ENCODE measurements around the gene ABCC10.

ABCC10 gene

GRCh38 chr6:43450699-43451131 lies 23.4 kb downstream of the ABCC10 start:
- Histone ChIP-seq H3K4me2 (ENCODE audit: low read length) (no peak overlapping the region), H2AK5ac (ENCODE audit: low read length) (no peak overlapping the region), H3K23ac (ENCODE audit: low read length) (no peak overlapping the region), H3K27me3 (ENCODE audit: insufficient read depth, low read length, poor library complexity) (no peaks in the 10 kb centered on the region), H3K36me3 (ENCODE audit: control insufficient read depth, insufficient read depth, low read length) (no peaks in the 10 kb centered on the region), H3K27ac (ENCODE audit: low read depth, low read length) (no peak overlapping the region), H2BK5ac (ENCODE audit: low read length) (no peak overlapping the region), H3K56ac (ENCODE audit: low read length) (no peak overlapping the region), H3K79me2 (ENCODE audit: control insufficient read depth, insufficient read depth, low read length) (no peaks in the 10 kb centered on the region), H2BK15ac (replicated peaks; ENCODE audit: low read depth) (no peak overlapping the region), H3K9ac (ENCODE audit: low read length) (no peak overlapping the region), H3K18ac (ENCODE audit: low read length) (no peak overlapping the region), H3K4me1 (ENCODE audit: control insufficient read depth, low read depth, low read length) (no peaks in the 10 kb centered on the region), H3K79me1 (ENCODE audit: low read length) (no peaks in the 10 kb centered on the region), H3K4me3 (ENCODE audit: low read length) (no peak overlapping the region), H4K8ac (ENCODE audit: low read depth, low read length) (no peak overlapping the region), H4K5ac (ENCODE audit: low read length) (no peak overlapping the region), H2BK120ac (ENCODE audit: low read depth, low read length) (no peak overlapping the region), H3K4ac (ENCODE audit: low read depth, low read length) (no peak overlapping the region)
- WGBS (ENCODE audit: extremely low coverage, insufficient coverage, low lambda C conversion rate) = no CpG with 5 or more reads among the region's 13 CpGs
- DNase-seq = no peak

GRCh38 chr6:43451348-43451747 lies 24.0 kb downstream of the ABCC10 start:
- Histone ChIP-seq H2BK15ac (replicated peaks; ENCODE audit: low read depth) (no peak overlapping the region), H3K79me1 (ENCODE audit: low read length) (no peaks in the 10 kb centered on the region), H2AK5ac (ENCODE audit: low read length) (no peak overlapping the region), H3K4me1 (ENCODE audit: control insufficient read depth, low read depth, low read length) (no peaks in the 10 kb centered on the region), H3K56ac (ENCODE audit: low read length) (no peak overlapping the region), H3K9ac (ENCODE audit: low read length) (no peak overlapping the region), H4K5ac (ENCODE audit: low read length) (no peak overlapping the region), H4K8ac (ENCODE audit: low read depth, low read length) (no peak overlapping the region), H3K27ac (ENCODE audit: low read depth, low read length) (no peak overlapping the region), H3K4me3 (ENCODE audit: low read length) (no peak overlapping the region), H2BK120ac (ENCODE audit: low read depth, low read length) (no peak overlapping the region), H2BK5ac (ENCODE audit: low read length) (no peak overlapping the region), H3K36me3 (ENCODE audit: control insufficient read depth, insufficient read depth, low read length) (no peaks in the 10 kb centered on the region), H3K79me2 (ENCODE audit: control insufficient read depth, insufficient read depth, low read length) (no peaks in the 10 kb centered on the region), H3K27me3 (ENCODE audit: insufficient read depth, low read length, poor library complexity) (peaks cover 2% of the 10 kb centered on the region), H3K4me2 (ENCODE audit: low read length) (no peak overlapping the region), H3K18ac (ENCODE audit: low read length) (no peak overlapping the region), H3K23ac (ENCODE audit: low read length) (no peak overlapping the region), H3K4ac (ENCODE audit: low read depth, low read length) (no peak overlapping the region)
- no CpG with 5 or more reads among the region's 4 CpGs for WGBS (ENCODE audit: extremely low coverage, insufficient coverage, low lambda C conversion rate)
- no peak for DNase-seq

- Histone ChIP-seq H2BK120ac (ENCODE audit: low read depth, low read length) (no peak overlapping the region), H3K4me2 (ENCODE audit: low read length) (no peak overlapping the region), H4K8ac (ENCODE audit: low read depth, low read length) (no peak overlapping the region), H2BK15ac (replicated peaks; ENCODE audit: low read depth) (no peak overlapping the region), H2AK5ac (ENCODE audit: low read length) (no peak overlapping the region), H2BK5ac (ENCODE audit: low read length) (no peak overlapping the region), H3K4me3 (ENCODE audit: low read length) (no peak overlapping the region), H3K27ac (ENCODE audit: low read depth, low read length) (no peak overlapping the region), H3K27me3 (ENCODE audit: insufficient read depth, low read length, poor library complexity) (peaks cover 6% of the 10 kb centered on the region), H3K56ac (ENCODE audit: low read length) (no peak overlapping the region), H3K18ac (ENCODE audit: low read length) (no peak overlapping the region), H3K9ac (ENCODE audit: low read length) (no peak overlapping the region), H4K5ac (ENCODE audit: low read length) (no peak overlapping the region), H3K4ac (ENCODE audit: low read depth, low read length) (no peak overlapping the region), H3K4me1 (ENCODE audit: control insufficient read depth, low read depth, low read length) (no peaks in the 10 kb centered on the region), H3K36me3 (ENCODE audit: control insufficient read depth, insufficient read depth, low read length) (no peaks in the 10 kb centered on the region), H3K79me1 (ENCODE audit: low read length) (no peaks in the 10 kb centered on the region), H3K23ac (ENCODE audit: low read length) (no peak overlapping the region), H3K79me2 (ENCODE audit: control insufficient read depth, insufficient read depth, low read length) (no peaks in the 10 kb centered on the region)
- no peak for DNase-seq
- WGBS (ENCODE audit: extremely low coverage, insufficient coverage, low lambda C conversion rate) = no CpG with 5 or more reads among the region's 8 CpGs
These were observed 24.6 kb downstream of the ABCC10 start for GRCh38 chr6:43451939-43452338.

GRCh38 chr6:43452896-43453295 lies 25.6 kb downstream of the ABCC10 start:
- no peak overlapping the region for H4K8ac ChIP-seq (ENCODE audit: low read depth, low read length)
- no peaks in the 10 kb centered on the region for H3K4me1 ChIP-seq (ENCODE audit: control insufficient read depth, low read depth, low read length)
- peaks cover 6% of the 10 kb centered on the region for H3K27me3 ChIP-seq (ENCODE audit: insufficient read depth, low read length, poor library complexity)
- H2BK15ac ChIP-seq (replicated peaks; ENCODE audit: low read depth) = no peak overlapping the region
- no peak overlapping the region for H3K4ac ChIP-seq (ENCODE audit: low read depth, low read length)
- H2BK120ac ChIP-seq (ENCODE audit: low read depth, low read length) = no peak overlapping the region
- no CpG with 5 or more reads among the region's 4 CpGs for WGBS (ENCODE audit: extremely low coverage, insufficient coverage, low lambda C conversion rate)
- H3K27ac ChIP-seq (ENCODE audit: low read depth, low read length) = no peak overlapping the region
- H2BK5ac ChIP-seq (ENCODE audit: low read length) = no peak overlapping the region
- no peak overlapping the region for H3K23ac ChIP-seq (ENCODE audit: low read length)
- DNase-seq = no peak
- H3K4me3 ChIP-seq (ENCODE audit: low read length) = no peak overlapping the region
- H3K79me2 ChIP-seq (ENCODE audit: control insufficient read depth, insufficient read depth, low read length) = no peaks in the 10 kb centered on the region
- H3K79me1 ChIP-seq (ENCODE audit: low read length) = no peaks in the 10 kb centered on the region
- H3K9ac ChIP-seq (ENCODE audit: low read length) = no peak overlapping the region
- no peak overlapping the region for H3K18ac ChIP-seq (ENCODE audit: low read length)
- H4K5ac ChIP-seq (ENCODE audit: low read length) = no peak overlapping the region
- no peak overlapping the region for H2AK5ac ChIP-seq (ENCODE audit: low read length)
- no peak overlapping the region for H3K4me2 ChIP-seq (ENCODE audit: low read length)
- no peak overlapping the region for H3K56ac ChIP-seq (ENCODE audit: low read length)
- H3K36me3 ChIP-seq (ENCODE audit: control insufficient read depth, insufficient read depth, low read length) = no peaks in the 10 kb centered on the region

- Histone ChIP-seq H3K79me2 (ENCODE audit: control insufficient read depth, insufficient read depth, low read length) (no peaks in the 10 kb centered on the region), H4K8ac (ENCODE audit: low read depth, low read length) (no peak overlapping the region), H3K4me1 (ENCODE audit: control insufficient read depth, low read depth, low read length) (no peaks in the 10 kb centered on the region), H3K18ac (ENCODE audit: low read length) (no peak overlapping the region), H2BK5ac (ENCODE audit: low read length) (no peak overlapping the region), H2BK120ac (ENCODE audit: low read depth, low read length) (no peak overlapping the region), H3K9ac (ENCODE audit: low read length) (no peak overlapping the region), H2AK5ac (ENCODE audit: low read length) (no peak overlapping the region), H3K4ac (ENCODE audit: low read depth, low read length) (no peak overlapping the region), H3K36me3 (ENCODE audit: control insufficient read depth, insufficient read depth, low read length) (no peaks in the 10 kb centered on the region), H4K5ac (ENCODE audit: low read length) (no peak overlapping the region), H3K27me3 (ENCODE audit: insufficient read depth, low read length, poor library complexity) (peaks cover 6% of the 10 kb centered on the region), H3K56ac (ENCODE audit: low read length) (no peak overlapping the region), H3K4me3 (ENCODE audit: low read length) (no peak overlapping the region), H3K4me2 (ENCODE audit: low read length) (no peak overlapping the region), H3K79me1 (ENCODE audit: low read length) (no peaks in the 10 kb centered on the region), H2BK15ac (replicated peaks; ENCODE audit: low read depth) (no peak overlapping the region), H3K27ac (ENCODE audit: low read depth, low read length) (no peak overlapping the region), H3K23ac (ENCODE audit: low read length) (no peak overlapping the region)
- no peak for DNase-seq
These were observed 26.5 kb downstream of the ABCC10 start for GRCh38 chr6:43453831-43454230.

GRCh38 chr6:43454290-43454695 lies 27.0 kb downstream of the ABCC10 start:
- no peak overlapping the region for H2BK120ac ChIP-seq (ENCODE audit: low read depth, low read length)
- peaks cover 6% of the 10 kb centered on the region for H3K27me3 ChIP-seq (ENCODE audit: insufficient read depth, low read length, poor library complexity)
- H2BK5ac ChIP-seq (ENCODE audit: low read length) = no peak overlapping the region
- H4K8ac ChIP-seq (ENCODE audit: low read depth, low read length) = no peak overlapping the region
- no peaks in the 10 kb centered on the region for H3K36me3 ChIP-seq (ENCODE audit: control insufficient read depth, insufficient read depth, low read length)
- H3K27ac ChIP-seq (ENCODE audit: low read depth, low read length) = no peak overlapping the region
- no peak overlapping the region for H4K5ac ChIP-seq (ENCODE audit: low read length)
- no peak overlapping the region for H3K56ac ChIP-seq (ENCODE audit: low read length)
- H2BK15ac ChIP-seq (replicated peaks; ENCODE audit: low read depth) = no peak overlapping the region
- no peak for DNase-seq
- H3K79me2 ChIP-seq (ENCODE audit: control insufficient read depth, insufficient read depth, low read length) = no peaks in the 10 kb centered on the region
- WGBS (ENCODE audit: extremely low coverage, insufficient coverage, low lambda C conversion rate) = no CpG with 5 or more reads among the region's 17 CpGs
- no peak overlapping the region for H2AK5ac ChIP-seq (ENCODE audit: low read length)
- no peak overlapping the region for H3K4ac ChIP-seq (ENCODE audit: low read depth, low read length)
- no peaks in the 10 kb centered on the region for H3K79me1 ChIP-seq (ENCODE audit: low read length)
- H3K4me1 ChIP-seq (ENCODE audit: control insufficient read depth, low read depth, low read length) = no peaks in the 10 kb centered on the region
- H3K9ac ChIP-seq (ENCODE audit: low read length) = no peak overlapping the region
- no peak overlapping the region for H3K23ac ChIP-seq (ENCODE audit: low read length)
- no peak overlapping the region for H3K18ac ChIP-seq (ENCODE audit: low read length)
- H3K4me2 ChIP-seq (ENCODE audit: low read length) = no peak overlapping the region
- no peak overlapping the region for H3K4me3 ChIP-seq (ENCODE audit: low read length)

Data from mesendoderm (in vitro differentiated cells).